ENCODE results near the gene IL21. TPM values are rescaled to one million over a fixed set of nuclear protein-coding genes. Genes with fewer than 3 reads are reported as not detected.

Gene IL21
- polyA plus RNA-seq, 1 donor (not counting 4 experiments of a cell fraction or from before 2014, with no cell fraction given): not detected

GRCh38 chr4:122665161-122665929 lies 44.5 kb upstream of the IL21 start:
- H3K9ac ChIP-seq (ENCODE audit: control insufficient read depth, extremely low read depth, insufficient read depth, low read length): no peak overlapping the region
- no peaks in the 10 kb centered on the region for H3K36me3 ChIP-seq (ENCODE audit: control insufficient read depth in 2 of 2, extremely low read depth in 1 of 2, insufficient read depth in 2 of 2, low read length in 2 of 2)
- H2AFZ ChIP-seq (ENCODE audit: control insufficient read depth, low read length): no peak overlapping the region
- H3K9me1 ChIP-seq (ENCODE audit: control insufficient read depth, extremely low read depth, insufficient read depth, low read length): no peaks in the 10 kb centered on the region
- H3K9me3 ChIP-seq (ENCODE audit: control insufficient read depth, low read depth, low read length): no peaks in the 10 kb centered on the region
- FAIRE-seq (peak; percentile 20), DNase-seq (ENCODE audit: low read depth, low spot score) (no peak)
- no peak overlapping the region for H3K4me3 ChIP-seq (ENCODE audit: control insufficient read depth in 2 of 3, extremely low read depth in 1 of 3, insufficient read depth in 2 of 3, low read depth in 1 of 3, low read length in 3 of 3)
- H4K20me1 ChIP-seq (ENCODE audit: control insufficient read depth, extremely low read depth, insufficient read depth, low read length): no peaks in the 10 kb centered on the region
- no peak overlapping the region for H3K27ac ChIP-seq (ENCODE audit: control insufficient read depth, insufficient read depth, low read length)
- no peak overlapping the region for H3K4me2 ChIP-seq (ENCODE audit: control insufficient read depth, extremely low read depth, insufficient read depth, low read depth, low read length)
- dilution Hi-C loops (cut with MboI; ENCODE audit: extremely low pct_ligation_motif_present, low sequenced_read_pairs): no loop called here
- no peaks in the 10 kb centered on the region for H3K79me2 ChIP-seq (ENCODE audit: control insufficient read depth, insufficient read depth, low read length)
- TF ChIP-seq EZH2 (IDR thresholded peaks at IDR 0.05; ENCODE audit: low read length) (no peak), CTCF (optimal IDR thresholded peaks at IDR 0.05 in 1 of 3, IDR thresholded peaks at IDR 0.05 in 1 of 3, conservative IDR thresholded peaks at IDR 0.05 in 1 of 3; ENCODE audit: extremely low read depth in 1 of 3, insufficient read depth in 2 of 3, low read length in 3 of 3) (no peak)
- H3K27me3 ChIP-seq (ENCODE audit: control insufficient read depth, extremely low read depth, insufficient read depth, low read length): no peaks in the 10 kb centered on the region
- H3K4me1 ChIP-seq (ENCODE audit: control insufficient read depth, extremely low read depth, insufficient read depth, low read length): peaks cover 36% of the 10 kb centered on the region

DNA sequence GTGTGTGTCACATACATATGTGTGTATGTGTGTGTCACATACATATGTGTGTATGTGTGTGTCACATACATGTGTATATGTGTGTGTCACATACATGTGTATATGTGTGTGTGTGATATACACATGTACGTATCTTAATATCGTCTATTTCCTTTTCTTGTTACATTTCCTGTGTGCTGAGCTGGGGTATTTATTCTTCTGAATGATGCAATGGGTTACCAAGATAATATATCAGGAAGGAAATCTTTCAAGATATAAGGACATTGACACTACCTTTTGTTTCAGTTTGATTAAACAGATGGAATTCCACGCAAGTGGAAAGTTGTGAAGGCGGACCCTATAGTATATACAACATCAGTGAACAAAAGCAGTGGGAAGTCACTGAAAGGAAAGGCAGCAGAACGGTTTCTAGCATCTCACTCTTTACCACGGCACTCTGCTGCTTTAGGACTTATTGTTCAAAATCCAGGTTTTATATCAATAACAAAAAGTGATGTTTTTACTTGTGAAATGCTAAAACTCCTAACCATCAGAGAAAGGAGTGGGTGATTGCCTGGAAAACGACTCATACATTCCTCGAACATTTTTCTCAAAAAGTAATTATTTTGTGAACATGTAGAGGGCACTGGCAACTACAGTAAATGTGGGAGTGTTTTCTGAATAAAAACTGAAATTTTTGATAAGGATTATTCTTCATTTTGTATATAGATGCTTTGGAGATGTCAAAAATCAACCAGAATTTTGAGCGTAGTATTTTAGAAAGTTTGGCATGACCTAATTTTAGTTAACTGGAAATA lies 43.1 kb upstream of the IL21 start:
- H3K4me2 ChIP-seq (ENCODE audit: control insufficient read depth, extremely low read depth, insufficient read depth, low read depth, low read length): no peak overlapping the region
- no peak overlapping the region for H3K4me3 ChIP-seq (ENCODE audit: control insufficient read depth in 2 of 3, extremely low read depth in 1 of 3, insufficient read depth in 2 of 3, low read depth in 1 of 3, low read length in 3 of 3)
- FAIRE-seq: peak; percentile 9
- H4K20me1 ChIP-seq (ENCODE audit: control insufficient read depth, extremely low read depth, insufficient read depth, low read length): no peaks in the 10 kb centered on the region
- H3K27ac ChIP-seq (ENCODE audit: control insufficient read depth, insufficient read depth, low read length): no peak overlapping the region
- H3K36me3 ChIP-seq (ENCODE audit: control insufficient read depth in 2 of 2, extremely low read depth in 1 of 2, insufficient read depth in 2 of 2, low read length in 2 of 2): no peaks in the 10 kb centered on the region
- TF ChIP-seq EZH2 (IDR thresholded peaks at IDR 0.05; ENCODE audit: low read length) (no peak), CTCF (optimal IDR thresholded peaks at IDR 0.05 in 1 of 3, IDR thresholded peaks at IDR 0.05 in 1 of 3, conservative IDR thresholded peaks at IDR 0.05 in 1 of 3; ENCODE audit: extremely low read depth in 1 of 3, insufficient read depth in 2 of 3, low read length in 3 of 3) (no peak)
- H3K27me3 ChIP-seq (ENCODE audit: control insufficient read depth, extremely low read depth, insufficient read depth, low read length): no peaks in the 10 kb centered on the region
- H3K9me1 ChIP-seq (ENCODE audit: control insufficient read depth, extremely low read depth, insufficient read depth, low read length): no peaks in the 10 kb centered on the region
- H3K79me2 ChIP-seq (ENCODE audit: control insufficient read depth, insufficient read depth, low read length): no peaks in the 10 kb centered on the region
- no peaks in the 10 kb centered on the region for H3K9me3 ChIP-seq (ENCODE audit: control insufficient read depth, low read depth, low read length)
- dilution Hi-C loops (cut with MboI; ENCODE audit: extremely low pct_ligation_motif_present, low sequenced_read_pairs): loop anchor here (5.0 kb wide), 1 partner anchor 52 kb away; no protein-coding TSS in a partner anchor
- peaks cover 29% of the 10 kb centered on the region for H3K4me1 ChIP-seq (ENCODE audit: control insufficient read depth, extremely low read depth, insufficient read depth, low read length)
- DNase-seq (ENCODE audit: low read depth, low spot score): no peak
- no peak overlapping the region for H2AFZ ChIP-seq (ENCODE audit: control insufficient read depth, low read length)
- H3K9ac ChIP-seq (ENCODE audit: control insufficient read depth, extremely low read depth, insufficient read depth, low read length): no peak overlapping the region

All from keratinocyte (primary cell).